ENCODE data around the gene EML4.

GRCh38 chr2:42142547-42143184, 26.5 kb upstream of the EML4 start:
- TF ChIP-seq, protein P1, sequence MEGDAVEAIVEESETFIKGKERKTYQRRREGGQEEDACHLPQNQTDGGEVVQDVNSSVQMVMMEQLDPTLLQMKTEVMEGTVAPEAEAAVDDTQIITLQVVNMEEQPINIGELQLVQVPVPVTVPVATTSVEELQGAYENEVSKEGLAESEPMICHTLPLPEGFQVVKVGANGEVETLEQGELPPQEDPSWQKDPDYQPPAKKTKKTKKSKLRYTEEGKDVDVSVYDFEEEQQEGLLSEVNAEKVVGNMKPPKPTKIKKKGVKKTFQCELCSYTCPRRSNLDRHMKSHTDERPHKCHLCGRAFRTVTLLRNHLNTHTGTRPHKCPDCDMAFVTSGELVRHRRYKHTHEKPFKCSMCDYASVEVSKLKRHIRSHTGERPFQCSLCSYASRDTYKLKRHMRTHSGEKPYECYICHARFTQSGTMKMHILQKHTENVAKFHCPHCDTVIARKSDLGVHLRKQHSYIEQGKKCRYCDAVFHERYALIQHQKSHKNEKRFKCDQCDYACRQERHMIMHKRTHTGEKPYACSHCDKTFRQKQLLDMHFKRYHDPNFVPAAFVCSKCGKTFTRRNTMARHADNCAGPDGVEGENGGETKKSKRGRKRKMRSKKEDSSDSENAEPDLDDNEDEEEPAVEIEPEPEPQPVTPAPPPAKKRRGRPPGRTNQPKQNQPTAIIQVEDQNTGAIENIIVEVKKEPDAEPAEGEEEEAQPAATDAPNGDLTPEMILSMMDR (IDR thresholded peaks at IDR 0.05; ENCODE audit: borderline replicate concordance, extremely low read depth, low read length, poor library complexity, severe bottlenecking), result no peak
- no peak for TF ChIP-seq EZH2 (IDR thresholded peaks at IDR 0.05; ENCODE audit: borderline replicate concordance, low read depth, low read length, severe bottlenecking)
